ENCODE results near the gene GOT1.
A peak's percentile ranks its signal among the peaks of the same experiment; 100 is the strongest.

The GOT1 gene

DNA sequence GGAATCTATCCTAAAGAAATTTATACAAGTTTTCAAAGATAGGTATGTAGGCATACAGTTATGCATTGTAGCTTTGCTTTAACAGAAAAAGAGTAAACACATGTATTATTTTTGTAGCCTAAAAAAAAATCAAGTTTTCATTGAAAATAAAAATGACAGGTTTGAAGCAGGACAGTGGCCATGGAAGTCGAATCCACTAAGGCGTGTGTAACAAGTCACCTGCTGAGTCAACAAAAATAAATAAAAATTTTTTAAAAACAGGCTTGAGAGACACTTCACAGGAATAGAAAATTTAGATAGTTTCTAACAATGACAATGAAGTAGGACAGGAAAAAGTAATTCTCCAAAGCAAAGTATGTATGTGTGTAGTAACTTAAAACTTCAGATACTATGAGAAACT, 8.5 kb upstream of the GOT1 start:
- DNase-seq (ENCODE audit: low read depth): no peak
- TF ChIP-seq, protein P1, sequence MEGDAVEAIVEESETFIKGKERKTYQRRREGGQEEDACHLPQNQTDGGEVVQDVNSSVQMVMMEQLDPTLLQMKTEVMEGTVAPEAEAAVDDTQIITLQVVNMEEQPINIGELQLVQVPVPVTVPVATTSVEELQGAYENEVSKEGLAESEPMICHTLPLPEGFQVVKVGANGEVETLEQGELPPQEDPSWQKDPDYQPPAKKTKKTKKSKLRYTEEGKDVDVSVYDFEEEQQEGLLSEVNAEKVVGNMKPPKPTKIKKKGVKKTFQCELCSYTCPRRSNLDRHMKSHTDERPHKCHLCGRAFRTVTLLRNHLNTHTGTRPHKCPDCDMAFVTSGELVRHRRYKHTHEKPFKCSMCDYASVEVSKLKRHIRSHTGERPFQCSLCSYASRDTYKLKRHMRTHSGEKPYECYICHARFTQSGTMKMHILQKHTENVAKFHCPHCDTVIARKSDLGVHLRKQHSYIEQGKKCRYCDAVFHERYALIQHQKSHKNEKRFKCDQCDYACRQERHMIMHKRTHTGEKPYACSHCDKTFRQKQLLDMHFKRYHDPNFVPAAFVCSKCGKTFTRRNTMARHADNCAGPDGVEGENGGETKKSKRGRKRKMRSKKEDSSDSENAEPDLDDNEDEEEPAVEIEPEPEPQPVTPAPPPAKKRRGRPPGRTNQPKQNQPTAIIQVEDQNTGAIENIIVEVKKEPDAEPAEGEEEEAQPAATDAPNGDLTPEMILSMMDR (conservative IDR thresholded peaks at IDR 0.05; ENCODE audit: control insufficient read depth, insufficient read depth, low read depth, low read length): no peak
- no peak overlapping the region for H3K4me3 ChIP-seq (ENCODE audit: control insufficient read depth, low read depth, low read length)

DNA sequence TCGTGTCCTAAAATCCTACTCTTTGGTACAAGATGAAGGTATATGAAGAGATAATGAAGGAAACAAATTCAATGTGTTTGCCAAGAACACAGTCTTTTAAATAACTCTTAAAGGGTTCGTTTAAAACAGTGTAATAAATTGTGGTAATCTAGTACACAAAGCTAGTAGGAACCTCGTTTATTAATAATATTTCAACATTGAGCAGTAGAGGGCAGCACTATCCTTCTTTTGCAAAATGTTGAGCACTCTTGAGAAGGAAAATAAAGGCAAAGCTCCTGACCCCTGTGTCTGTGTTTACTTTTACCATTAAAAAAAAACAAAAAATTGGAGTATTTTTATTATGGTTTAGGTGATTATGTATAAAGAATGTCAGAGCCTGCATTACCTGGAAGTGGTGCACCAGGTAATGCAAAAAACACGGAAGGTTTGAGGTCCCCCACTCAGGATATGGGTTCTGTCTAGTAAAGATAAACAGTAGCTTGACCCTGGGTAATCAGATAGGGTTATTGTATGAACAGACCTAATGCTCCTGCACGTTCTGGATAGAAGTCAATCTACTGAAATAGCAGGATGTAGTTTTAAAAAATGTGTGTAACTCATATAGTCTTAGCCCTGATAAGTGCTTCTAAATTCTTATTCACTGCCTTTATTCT, 5.7 kb upstream of the GOT1 start:
- DNase-seq (ENCODE audit: low read depth): peak; percentile 59
- TF ChIP-seq, protein P1 (conservative IDR thresholded peaks at IDR 0.05; ENCODE audit: control insufficient read depth, insufficient read depth, low read depth, low read length): peak; percentile 51
- H3K4me3 ChIP-seq (ENCODE audit: control insufficient read depth, low read depth, low read length): no peak overlapping the region

DNA sequence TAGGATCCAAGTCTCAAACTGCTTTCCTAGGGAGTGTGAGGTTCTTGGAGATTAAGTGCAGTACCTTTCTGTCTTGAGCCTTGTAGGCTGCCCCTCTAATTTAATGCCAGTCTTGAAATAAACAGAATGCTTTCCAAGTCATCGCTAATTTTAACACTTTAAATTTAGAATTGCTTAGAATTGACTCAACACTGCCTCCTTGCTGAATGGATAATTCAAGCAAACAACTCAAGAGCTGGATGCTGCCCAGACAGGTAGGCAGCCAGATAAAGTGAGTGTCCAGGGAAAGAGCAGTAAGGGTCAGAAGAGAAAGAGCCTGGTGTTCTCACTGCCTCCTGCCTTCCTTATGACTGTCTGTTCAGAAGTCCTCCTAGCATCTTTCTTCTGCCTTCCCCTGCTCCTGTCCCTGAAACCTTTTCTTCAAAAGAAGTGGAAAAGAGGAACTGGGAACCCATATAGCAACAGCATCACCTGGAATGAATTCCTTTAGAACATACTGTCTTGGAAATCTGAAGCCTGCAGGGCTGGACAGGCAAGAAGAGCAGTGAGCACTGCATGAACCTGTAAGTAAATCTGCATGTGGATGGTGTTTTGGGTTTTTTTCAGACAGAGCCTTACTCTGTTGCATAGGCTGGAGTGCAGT, 3.1 kb upstream of the GOT1 start:
- peak; percentile 7 for DNase-seq (ENCODE audit: low read depth)
- TF ChIP-seq, protein P1 (conservative IDR thresholded peaks at IDR 0.05; ENCODE audit: control insufficient read depth, insufficient read depth, low read depth, low read length): peak; percentile 10
- no peak overlapping the region for H3K4me3 ChIP-seq (ENCODE audit: control insufficient read depth, low read depth, low read length)

DNA sequence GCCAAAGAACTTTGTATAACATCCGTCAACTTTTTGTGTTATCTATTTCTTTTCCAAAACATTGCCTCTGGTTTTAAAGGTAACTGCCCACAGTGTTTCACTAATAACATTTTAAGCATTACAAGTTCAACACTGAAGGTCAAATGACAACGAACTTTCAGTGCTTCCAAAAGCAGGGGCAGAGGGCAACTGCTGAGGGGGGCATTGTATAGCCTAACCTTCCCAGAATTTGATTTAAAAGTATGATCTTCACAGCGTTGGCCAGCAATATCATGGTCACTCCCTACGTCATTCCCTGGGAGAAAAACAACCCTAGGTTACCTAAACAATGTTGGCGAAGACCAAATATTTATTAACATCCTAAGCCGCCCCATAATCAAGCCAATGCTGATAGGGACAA, 2.5 kb upstream of the GOT1 start:
- TF ChIP-seq, protein P1 (conservative IDR thresholded peaks at IDR 0.05; ENCODE audit: control insufficient read depth, insufficient read depth, low read depth, low read length): no peak
- H3K4me3 ChIP-seq (ENCODE audit: control insufficient read depth, low read depth, low read length): no peak overlapping the region
- no peak for DNase-seq (ENCODE audit: low read depth)

DNA sequence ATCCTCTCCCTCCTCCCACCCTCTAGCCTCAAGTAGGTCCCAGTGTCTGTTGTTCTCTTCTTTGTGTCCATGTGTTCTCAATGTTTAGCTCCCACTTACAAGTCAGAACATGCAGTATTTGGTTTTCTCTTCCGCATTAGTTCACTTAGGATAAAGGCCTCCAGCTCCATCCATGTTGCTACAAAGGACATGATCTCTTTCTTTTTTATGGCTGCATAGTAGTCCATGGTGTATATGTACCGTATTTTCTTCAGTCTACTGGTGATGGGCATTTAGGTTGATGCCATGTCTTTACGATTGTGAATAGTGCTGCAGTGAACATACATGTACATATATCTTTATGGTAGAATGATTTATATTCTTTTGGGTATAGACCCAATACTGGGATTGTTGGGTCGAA, 1.6 kb upstream of the GOT1 start:
- H3K4me3 ChIP-seq (ENCODE audit: control insufficient read depth, low read depth, low read length): no peak overlapping the region
- TF ChIP-seq, protein P1 (conservative IDR thresholded peaks at IDR 0.05; ENCODE audit: control insufficient read depth, insufficient read depth, low read depth, low read length): no peak
- no peak for DNase-seq (ENCODE audit: low read depth)

DNA sequence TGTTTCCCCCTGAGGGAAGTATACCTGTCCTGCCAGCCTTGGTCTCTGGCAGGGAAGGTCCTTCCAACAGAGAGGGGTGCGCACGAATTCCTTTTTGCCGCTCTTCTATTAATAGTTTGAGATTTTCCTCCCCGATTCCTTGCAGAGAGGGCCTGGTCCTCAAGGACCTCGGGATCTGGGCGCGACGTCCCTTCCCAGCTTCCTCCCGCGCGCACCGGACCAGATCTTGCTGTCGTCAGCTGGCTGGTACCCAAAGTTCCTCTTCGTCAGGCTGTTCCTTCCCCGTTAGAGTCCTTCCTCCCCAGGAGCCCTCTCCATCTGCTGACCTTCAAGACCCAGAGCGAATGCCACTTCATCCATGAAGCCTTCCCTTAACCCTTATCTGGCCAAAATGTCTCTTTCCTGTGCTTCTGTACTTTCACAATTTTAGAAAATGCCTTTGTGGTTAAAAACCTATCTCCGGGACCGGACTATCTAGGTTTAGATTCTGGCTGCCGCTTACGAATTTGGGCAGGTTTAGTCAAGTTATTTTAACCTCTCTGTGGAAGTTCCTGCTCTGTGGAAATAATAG, 851 bp upstream of the GOT1 start:
- TF ChIP-seq, protein P1 (conservative IDR thresholded peaks at IDR 0.05; ENCODE audit: control insufficient read depth, insufficient read depth, low read depth, low read length): no peak
- peak overlapping the region; percentile 100 for H3K4me3 ChIP-seq (ENCODE audit: control insufficient read depth, low read depth, low read length)
- peak; percentile 66 for DNase-seq (ENCODE audit: low read depth)

Data from fibroblast of mammary gland (primary cell).